Muscle layer of duodenum (tissue), 2 donors: ENCODE measurements around the gene ACOX3.
A peak's percentile ranks its signal among the peaks of the same experiment; 100 is the strongest.

ENCODE experiments used
- H3K27ac ChIP-seq: one replicate; pipeline ENCODE4 v1.7.0; 2013; ENCODE audit warnings: mild to moderate bottlenecking, low read length
- H3K27me3 ChIP-seq: one replicate; pipeline ENCODE4 v1.7.0; 2013; ENCODE audit warnings: low read depth, mild to moderate bottlenecking, control low read depth, low read length
- H3K36me3 ChIP-seq, 2 donors: one replicate each; pipeline ENCODE4 v1.7.0; 2013; ENCODE audit warnings: low read length in 2 of 2, control low read depth in 1 of 2, mild to moderate bottlenecking in 1 of 2; ENCODE audit not compliant: insufficient read depth in 2 of 2, control insufficient read depth in 1 of 2
- H3K4me1 ChIP-seq, 2 donors: one replicate each; pipeline ENCODE4 v1.7.0; 2013; ENCODE audit warnings: low read length in 2 of 2, mild to moderate bottlenecking in 2 of 2, control low read depth in 1 of 2, moderate library complexity in 1 of 2; ENCODE audit not compliant: insufficient read depth in 2 of 2, control insufficient read depth in 1 of 2
- H3K4me3 ChIP-seq, 2 donors: one replicate each; pipeline ENCODE4 v1.7.0; 2013; ENCODE audit warnings: low read length in 2 of 2, low read depth in 1 of 2, mild to moderate bottlenecking in 1 of 2
- H3K9me3 ChIP-seq, 2 donors: one replicate each; pipeline ENCODE4 v1.7.0; 2013; ENCODE audit warnings: low read length in 2 of 2, control low read depth in 1 of 2, mild to moderate bottlenecking in 1 of 2; ENCODE audit not compliant: control insufficient read depth in 1 of 2
- donor health status: healthy.

The ACOX3 gene

GRCh38 chr4:8473920-8474590 is 33.5 kb upstream of the ACOX3 start:
- Histone ChIP-seq H3K27me3 (no peaks in the 10 kb centered on the region), H3K27ac (no peak overlapping the region), H3K9me3 (no peaks in the 10 kb centered on the region), H3K4me1 (peaks cover 7 to 25% of the 10 kb centered on the region in 2 donors), H3K36me3 (peaks cover 13 to 35% of the 10 kb centered on the region in 2 donors), H3K4me3 (no peak overlapping the region)

- Histone ChIP-seq H3K4me3 (no peak overlapping the region), H3K27me3 (no peaks in the 10 kb centered on the region), H3K9me3 (no peaks in the 10 kb centered on the region), H3K36me3 (peaks cover 11 to 37% of the 10 kb centered on the region in 2 donors), H3K27ac (peak overlapping the region; percentile 49), H3K4me1 (peaks cover 7 to 27% of the 10 kb centered on the region in 2 donors)
These were observed 32.8 kb upstream of the ACOX3 start for GRCh38 chr4:8473198-8473919.

GRCh38 chr4:8472689-8473197 is 32.2 kb upstream of the ACOX3 start:
- H3K27ac ChIP-seq = peak overlapping the region; percentile 49
- H3K36me3 ChIP-seq = peaks cover 11 to 37% of the 10 kb centered on the region in 2 donors
- peaks cover 7 to 27% of the 10 kb centered on the region in 2 donors for H3K4me1 ChIP-seq
- H3K4me3 ChIP-seq = no peak overlapping the region
- H3K9me3 ChIP-seq = no peaks in the 10 kb centered on the region
- no peaks in the 10 kb centered on the region for H3K27me3 ChIP-seq

GRCh38 chr4:8472158-8472688 is 31.7 kb upstream of the ACOX3 start:
- no peak overlapping the region for H3K27ac ChIP-seq
- H3K4me1 ChIP-seq = peaks cover 7 to 27% of the 10 kb centered on the region in 2 donors
- H3K4me3 ChIP-seq = no peak overlapping the region
- H3K36me3 ChIP-seq = peaks cover 11 to 33% of the 10 kb centered on the region in 2 donors
- no peaks in the 10 kb centered on the region for H3K27me3 ChIP-seq
- no peaks in the 10 kb centered on the region for H3K9me3 ChIP-seq

GRCh38 chr4:8471211-8471875 is 30.8 kb upstream of the ACOX3 start:
- peaks cover 9 to 34% of the 10 kb centered on the region in 2 donors for H3K36me3 ChIP-seq
- H3K27ac ChIP-seq = no peak overlapping the region
- peaks cover 7 to 27% of the 10 kb centered on the region in 2 donors for H3K4me1 ChIP-seq
- H3K9me3 ChIP-seq = no peaks in the 10 kb centered on the region
- H3K4me3 ChIP-seq = no peak overlapping the region
- no peaks in the 10 kb centered on the region for H3K27me3 ChIP-seq

GRCh38 chr4:8470451-8471024 is 30.0 kb upstream of the ACOX3 start:
- H3K27me3 ChIP-seq = no peaks in the 10 kb centered on the region
- peaks cover 9 to 35% of the 10 kb centered on the region in 2 donors for H3K36me3 ChIP-seq
- H3K4me1 ChIP-seq = peaks cover 7 to 27% of the 10 kb centered on the region in 2 donors
- H3K9me3 ChIP-seq = no peaks in the 10 kb centered on the region
- no peak overlapping the region for H3K4me3 ChIP-seq
- no peak overlapping the region for H3K27ac ChIP-seq

GRCh38 chr4:8469550-8469949 is 29.0 kb upstream of the ACOX3 start:
- no peak overlapping the region for H3K4me3 ChIP-seq
- H3K27ac ChIP-seq = no peak overlapping the region
- H3K36me3 ChIP-seq = peaks cover 14 to 45% of the 10 kb centered on the region in 2 donors

GRCh38 chr4:8468746-8469535 is 28.4 kb upstream of the ACOX3 start:
- H3K9me3 ChIP-seq = no peaks in the 10 kb centered on the region
- no peaks in the 10 kb centered on the region for H3K27me3 ChIP-seq
- H3K4me3 ChIP-seq = no peak overlapping the region
- no peak overlapping the region for H3K27ac ChIP-seq
- peaks cover 7 to 25% of the 10 kb centered on the region in 2 donors for H3K4me1 ChIP-seq
- H3K36me3 ChIP-seq = peaks cover 18 to 51% of the 10 kb centered on the region in 2 donors

More at GRCh38 chr4:8469550-8469949, 29.0 kb upstream of the ACOX3 start:
- Histone ChIP-seq H3K27me3 (no peaks in the 10 kb centered on the region), H3K4me1 (peaks cover 7 to 27% of the 10 kb centered on the region in 2 donors), H3K9me3 (no peaks in the 10 kb centered on the region)

- H3K4me1 ChIP-seq = peaks cover 0 to 6% of the 10 kb centered on the region in 2 donors
- no peaks in the 10 kb centered on the region for H3K9me3 ChIP-seq
- no peak overlapping the region for H3K4me3 ChIP-seq
- H3K27ac ChIP-seq = no peak overlapping the region
- H3K27me3 ChIP-seq = no peaks in the 10 kb centered on the region
- peaks cover 18 to 59% of the 10 kb centered on the region in 2 donors for H3K36me3 ChIP-seq
These were observed 26.5 kb upstream of the ACOX3 start for GRCh38 chr4:8467016-8467415.
